Astrocyte (in vitro differentiated cells and primary cell): Measurements from ENCODE around the gene VPS37B. TPM values are rescaled to one million over a fixed set of nuclear protein-coding genes. Genes with fewer than 3 reads are reported as not detected.

Experiments used
- DNase-seq: peaks from one replicate; pipeline ENCODE4 v3.0.0-alpha.2; 2010; ENCODE audit warnings: low read depth
- FAIRE-seq: peaks from 2 replicates; lab custom pipeline; 2011; peaks lifted over from hg19 to GRCh38; lab: Jason Lieb, UNC
- H2AFZ ChIP-seq: 2 replicates; pipeline ENCODE4 v1.6.0; 2012; ENCODE audit warnings: low read depth, low read length, inconsistent platforms
- H3K27ac ChIP-seq: 2 replicates; pipeline ENCODE4 v1.5.1; 2011; ENCODE audit warnings: low read depth, low read length, inconsistent platforms
- H3K27me3 ChIP-seq: 2 replicates; pipeline ENCODE4 v1.6.0; 2011; ENCODE audit warnings: low read length, inconsistent platforms; ENCODE audit not compliant: insufficient read depth
- H3K36me3 ChIP-seq: 2 replicates; pipeline ENCODE4 v1.5.1; 2011; ENCODE audit warnings: low read length, inconsistent platforms; ENCODE audit not compliant: insufficient read depth
- H3K4me1 ChIP-seq: 2 replicates; pipeline ENCODE4 v1.5.1; 2011; ENCODE audit warnings: low read length, inconsistent platforms; ENCODE audit not compliant: insufficient read depth
- H3K4me2 ChIP-seq: 2 replicates; pipeline ENCODE4 v1.6.0; 2012; ENCODE audit warnings: low read length, inconsistent platforms
- H3K4me3 ChIP-seq: 2 replicates; pipeline ENCODE4 v1.5.1; 2011; ENCODE audit warnings: low read depth, mild to moderate bottlenecking, low read length, inconsistent platforms; ENCODE audit not compliant: insufficient read depth
- H3K79me2 ChIP-seq: 2 replicates; pipeline ENCODE4 v1.6.0; 2012; ENCODE audit warnings: mild to moderate bottlenecking, low read length, inconsistent platforms; ENCODE audit not compliant: insufficient read depth
- H3K9ac ChIP-seq: 2 replicates; pipeline ENCODE4 v1.6.0; 2012; ENCODE audit warnings: mild to moderate bottlenecking, low read length, inconsistent platforms
- H3K9me3 ChIP-seq: 2 replicates; pipeline ENCODE4 v1.5.1; 2012; ENCODE audit warnings: low read depth, mild to moderate bottlenecking, low read length, inconsistent platforms; ENCODE audit not compliant: insufficient read depth
- H4K20me1 ChIP-seq: 2 replicates; pipeline ENCODE4 v1.6.0; 2012; ENCODE audit warnings: low read length, inconsistent platforms; ENCODE audit not compliant: insufficient read depth
- H3K27ac Mint-ChIP-seq: one replicate; pipeline ENCODE4 v1.8.0; 2021; ENCODE audit warnings: mild to moderate bottlenecking, mixed read lengths; ENCODE audit not compliant: unreplicated experiment
- H3K27me3 Mint-ChIP-seq: one replicate; pipeline ENCODE4 v1.8.0; 2021; ENCODE audit warnings: low read depth, mixed read lengths; ENCODE audit not compliant: unreplicated experiment
- H3K36me3 Mint-ChIP-seq: one replicate; pipeline ENCODE4 v1.8.0; 2021; ENCODE audit warnings: low read depth, mixed read lengths; ENCODE audit not compliant: unreplicated experiment
- H3K4me1 Mint-ChIP-seq: one replicate; pipeline ENCODE4 v1.8.0; 2021; ENCODE audit warnings: low read depth, mixed read lengths; ENCODE audit not compliant: unreplicated experiment
- H3K4me3 Mint-ChIP-seq: one replicate; pipeline ENCODE4 v1.8.0; 2021; ENCODE audit warnings: mild to moderate bottlenecking, moderate library complexity, mixed read lengths; ENCODE audit not compliant: unreplicated experiment
- H3K9me3 Mint-ChIP-seq: one replicate; pipeline ENCODE4 v1.8.0; 2021; ENCODE audit warnings: mild to moderate bottlenecking, mixed read lengths; ENCODE audit not compliant: unreplicated experiment
- EZH2 ChIP-seq: IDR thresholded peaks from 2 replicates; pipeline ENCODE4 v1.6.1; 2012; ENCODE audit warnings: mild to moderate bottlenecking, low read length, inconsistent platforms; ENCODE audit not compliant: insufficient read depth
- total RNA-seq: library from RNA; stranded (reverse); gene quantifications from 2 replicates; pipeline ENCODE4 v1.2.1, GENCODE V29; 2021
- TF ChIP-seq, protein P1 (sequence below): IDR thresholded peaks from 2 replicates; pipeline ENCODE4 v1.5.1; 2011; ENCODE audit warnings: low read depth, mild to moderate bottlenecking, inconsistent platforms, low read length, moderate library complexity; ENCODE audit not compliant: insufficient read depth

The VPS37B gene
- total RNA-seq, 1 donor from 2014 or later, result 31.4 TPM

DNA sequence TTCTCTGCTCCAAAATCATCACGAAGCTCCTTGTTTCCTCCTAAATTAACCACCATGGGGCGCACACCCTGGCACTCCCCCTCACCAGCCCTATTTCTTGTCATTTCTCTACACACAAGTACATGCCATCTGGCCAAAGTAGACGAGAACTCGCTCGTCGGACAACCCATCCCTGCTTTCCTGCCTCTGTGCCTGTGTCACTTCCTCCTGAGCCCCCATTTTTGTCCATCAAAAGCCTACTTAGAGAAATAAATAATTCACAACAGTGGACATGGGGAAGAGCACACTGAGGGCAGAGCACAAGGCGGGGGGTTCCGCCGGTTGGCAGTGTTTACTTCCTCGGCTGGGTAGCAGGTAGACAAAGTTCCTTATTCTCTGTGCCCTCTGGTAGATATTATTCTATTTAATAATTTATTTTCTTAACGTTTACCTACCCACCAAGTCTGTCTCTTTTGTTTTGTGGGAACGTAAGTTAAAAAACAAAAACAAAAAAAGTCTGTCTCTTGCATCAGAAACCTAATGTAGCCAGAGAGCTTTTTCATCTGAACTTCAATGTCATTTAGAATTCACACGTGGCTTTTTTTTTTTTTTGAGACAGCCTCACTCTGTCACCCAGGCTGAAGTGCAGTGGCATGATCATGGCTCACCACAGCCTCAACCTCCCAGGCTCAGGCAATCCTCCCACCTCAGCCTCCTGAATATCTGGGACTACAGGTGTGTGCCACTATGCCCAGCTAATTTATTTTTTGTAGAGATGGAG, 6.0 kb downstream of the VPS37B start:
- no peaks in the 10 kb centered on the region for H3K27me3 Mint-ChIP-seq
- no peak overlapping the region for H3K27ac Mint-ChIP-seq
- no peak overlapping the region for H3K4me3 ChIP-seq
- H3K79me2 ChIP-seq, result peaks cover 98% of the 10 kb centered on the region
- peak overlapping the region; percentile 19 for H3K27ac ChIP-seq
- FAIRE-seq, result no peak
- peak overlapping the region; percentile 21 for H3K4me3 Mint-ChIP-seq
- H3K9me3 ChIP-seq, result no peaks in the 10 kb centered on the region
- peaks cover 72% of the 10 kb centered on the region for H3K4me1 ChIP-seq
- H4K20me1 ChIP-seq, result peaks cover 51% of the 10 kb centered on the region
- TF ChIP-seq EZH2, result no peak
- TF ChIP-seq, protein P1, sequence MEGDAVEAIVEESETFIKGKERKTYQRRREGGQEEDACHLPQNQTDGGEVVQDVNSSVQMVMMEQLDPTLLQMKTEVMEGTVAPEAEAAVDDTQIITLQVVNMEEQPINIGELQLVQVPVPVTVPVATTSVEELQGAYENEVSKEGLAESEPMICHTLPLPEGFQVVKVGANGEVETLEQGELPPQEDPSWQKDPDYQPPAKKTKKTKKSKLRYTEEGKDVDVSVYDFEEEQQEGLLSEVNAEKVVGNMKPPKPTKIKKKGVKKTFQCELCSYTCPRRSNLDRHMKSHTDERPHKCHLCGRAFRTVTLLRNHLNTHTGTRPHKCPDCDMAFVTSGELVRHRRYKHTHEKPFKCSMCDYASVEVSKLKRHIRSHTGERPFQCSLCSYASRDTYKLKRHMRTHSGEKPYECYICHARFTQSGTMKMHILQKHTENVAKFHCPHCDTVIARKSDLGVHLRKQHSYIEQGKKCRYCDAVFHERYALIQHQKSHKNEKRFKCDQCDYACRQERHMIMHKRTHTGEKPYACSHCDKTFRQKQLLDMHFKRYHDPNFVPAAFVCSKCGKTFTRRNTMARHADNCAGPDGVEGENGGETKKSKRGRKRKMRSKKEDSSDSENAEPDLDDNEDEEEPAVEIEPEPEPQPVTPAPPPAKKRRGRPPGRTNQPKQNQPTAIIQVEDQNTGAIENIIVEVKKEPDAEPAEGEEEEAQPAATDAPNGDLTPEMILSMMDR, result no peak
- H3K4me1 Mint-ChIP-seq, result peaks cover 55% of the 10 kb centered on the region
- no peaks in the 10 kb centered on the region for H3K27me3 ChIP-seq
- no peak overlapping the region for H3K9ac ChIP-seq
- no peak for DNase-seq
- no peak overlapping the region for H2AFZ ChIP-seq
- no peaks in the 10 kb centered on the region for H3K9me3 Mint-ChIP-seq
- no peak overlapping the region for H3K4me2 ChIP-seq
- H3K36me3 Mint-ChIP-seq, result no peaks in the 10 kb centered on the region
- no peaks in the 10 kb centered on the region for H3K36me3 ChIP-seq

DNA sequence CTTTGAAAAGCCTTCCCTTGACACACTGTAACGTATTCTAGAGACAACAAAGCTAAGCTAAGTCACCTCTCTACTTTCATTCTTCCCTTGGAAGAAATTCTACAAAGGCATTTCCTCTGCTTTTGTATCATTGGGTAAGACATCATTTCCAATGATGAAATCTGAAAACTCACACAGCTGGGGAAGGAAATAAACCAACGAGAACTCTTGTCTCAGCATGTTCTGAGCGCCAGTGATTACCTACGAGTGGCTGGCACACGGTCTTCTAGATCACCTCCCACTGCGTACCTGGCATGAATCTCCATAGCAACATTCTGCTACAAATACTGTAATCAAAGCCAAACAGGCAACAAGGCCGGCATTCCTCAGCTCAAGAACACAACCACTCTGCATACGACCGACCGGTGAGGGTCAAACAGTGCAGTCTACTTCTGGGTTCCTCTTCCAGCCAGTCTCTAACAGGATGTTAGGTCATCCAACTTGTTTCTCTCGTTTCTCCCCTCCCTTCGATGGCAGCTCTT, 7.6 kb downstream of the VPS37B start:
- Mint-ChIP-seq H3K4me3 (peak overlapping the region; percentile 37), H3K9me3 (no peaks in the 10 kb centered on the region), H3K27me3 (no peaks in the 10 kb centered on the region), H3K27ac (peak overlapping the region; percentile 96), H3K36me3 (no peaks in the 10 kb centered on the region), H3K4me1 (peaks cover 60% of the 10 kb centered on the region)
- Histone ChIP-seq H3K4me2 (peak overlapping the region; percentile 76), H3K27ac (peak overlapping the region; percentile 86), H3K4me3 (peak overlapping the region; percentile 1), H3K4me1 (peaks cover 61% of the 10 kb centered on the region), H4K20me1 (peaks cover 52% of the 10 kb centered on the region), H3K79me2 (peaks cover 98% of the 10 kb centered on the region), H3K36me3 (no peaks in the 10 kb centered on the region), H3K9me3 (no peaks in the 10 kb centered on the region), H2AFZ (peak overlapping the region; percentile 6), H3K9ac (peak overlapping the region; percentile 63), H3K27me3 (no peaks in the 10 kb centered on the region)
- DNase-seq (peak; percentile 77), FAIRE-seq (peak; percentile 41)
- TF ChIP-seq, protein P1, result no peak
- no peak for TF ChIP-seq EZH2

DNA sequence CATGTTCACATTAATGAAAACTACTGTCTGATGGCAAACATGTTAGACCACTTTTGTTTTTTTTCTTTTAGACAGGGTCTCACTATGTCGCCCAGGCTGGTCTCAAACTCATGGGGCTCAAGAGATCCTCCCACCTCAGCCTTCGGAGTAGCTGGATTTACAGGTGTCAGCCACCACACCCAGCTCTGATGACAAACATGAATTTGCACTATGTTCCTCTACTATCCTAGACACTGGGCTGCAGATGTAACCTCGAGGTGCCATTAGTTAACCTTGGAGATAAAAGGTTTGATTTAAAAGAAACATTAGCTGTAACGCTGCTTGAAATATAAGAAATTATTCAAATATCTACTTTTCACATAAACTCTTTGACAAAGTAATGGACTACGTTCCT, 8.1 kb downstream of the VPS37B start:
- peak overlapping the region; percentile 63 for H3K9ac ChIP-seq
- H4K20me1 ChIP-seq, result peaks cover 56% of the 10 kb centered on the region
- no peak for FAIRE-seq
- H3K36me3 ChIP-seq, result no peaks in the 10 kb centered on the region
- Mint-ChIP-seq H3K36me3 (no peaks in the 10 kb centered on the region), H3K4me3 (peak overlapping the region; percentile 37), H3K9me3 (no peaks in the 10 kb centered on the region), H3K27ac (peak overlapping the region; percentile 96), H3K4me1 (peaks cover 58% of the 10 kb centered on the region), H3K27me3 (no peaks in the 10 kb centered on the region)
- no peak overlapping the region for H2AFZ ChIP-seq
- H3K9me3 ChIP-seq, result no peaks in the 10 kb centered on the region
- H3K4me3 ChIP-seq, result peak overlapping the region; percentile 11
- H3K79me2 ChIP-seq, result peaks cover 98% of the 10 kb centered on the region
- peaks cover 60% of the 10 kb centered on the region for H3K4me1 ChIP-seq
- DNase-seq, result no peak
- no peak for TF ChIP-seq EZH2
- TF ChIP-seq, protein P1, result no peak
- H3K4me2 ChIP-seq, result peak overlapping the region; percentile 76
- H3K27me3 ChIP-seq, result no peaks in the 10 kb centered on the region
- peak overlapping the region; percentile 86 for H3K27ac ChIP-seq
